IMR-90 (cell line): ENCODE data around the gene NUP210. TPM values are rescaled to one million over a fixed set of nuclear protein-coding genes. Genes with fewer than 3 reads are reported as not detected.

Experiments used
- ATAC-seq: fragments of 200-7000 bp; cut with Tn5 transposase; 2 replicates; pipeline ENCODE4 v1.9.1; 2020; ENCODE audit warnings: low read depth, mild to moderate bottlenecking, moderate library complexity
- BruUV-seq: library from RNA; stranded (reverse); fragments of 400-500 nt; replicated peaks from 2 replicates; lab custom pipeline; 2021; lab: Mats Ljungman, UMichigan
- CTCF ChIA-PET: fragments of 300-600 bp; formaldehyde crosslinking; extraction: SDS; loops from one replicate; lab custom pipeline; 2021; ENCODE audit warnings: antibody characterized with exemption; lab: Yijun Ruan, JAX
- POLR2A ChIA-PET: fragments of 300-600 bp; sonication (Branson Sonifier 250); formaldehyde crosslinking; loops from one replicate; lab custom pipeline; 2022; ENCODE audit warnings: antibody characterized with exemption; ENCODE audit not compliant: unreplicated experiment; lab: Charles Lee
- DNase-seq: peaks from one replicate; pipeline ENCODE4 v3.0.0; 2013
- H2AFZ ChIP-seq: replicated peaks from 2 replicates; pipeline ENCODE3; 2013; ENCODE audit warnings: low read length, mild to moderate bottlenecking; ENCODE audit not compliant: poor library complexity
- H2AK5ac ChIP-seq: 2 replicates; pipeline ENCODE4 v1.6.1; 2013; ENCODE audit warnings: low read depth, low read length, inconsistent platforms
- H2AK9ac ChIP-seq: replicated peaks from 2 replicates; pipeline ENCODE3; 2013; ENCODE audit warnings: mild to moderate bottlenecking, low read depth, low read length, moderate library complexity; ENCODE audit not compliant: poor library complexity
- H2BK120ac ChIP-seq: 2 replicates; pipeline ENCODE4 v1.6.1; 2013; ENCODE audit warnings: low read depth, low read length, inconsistent platforms
- H2BK15ac ChIP-seq: 3 replicates; pipeline ENCODE4 v1.6.1; 2013; ENCODE audit warnings: low read depth, low read length, inconsistent platforms
- H2BK20ac ChIP-seq: 2 replicates; pipeline ENCODE4 v1.6.1; 2013; ENCODE audit warnings: low read depth, mild to moderate bottlenecking, inconsistent platforms, low read length, moderate library complexity
- H2BK5ac ChIP-seq: 2 replicates; pipeline ENCODE4 v1.6.1; 2013; ENCODE audit warnings: mild to moderate bottlenecking, low read depth, low read length, inconsistent platforms; ENCODE audit not compliant: poor library complexity, severe bottlenecking
- H3K14ac ChIP-seq: replicated peaks from 2 replicates; pipeline ENCODE4 v1.6.1; 2013; ENCODE audit warnings: low read depth, low read length, inconsistent platforms
- H3K18ac ChIP-seq: 2 replicates; pipeline ENCODE4 v1.6.1; 2013; ENCODE audit warnings: low read depth, low read length, control low read depth
- H3K23ac ChIP-seq: 2 replicates; pipeline ENCODE4 v1.6.1; 2013; ENCODE audit warnings: low read depth, low read length, inconsistent platforms
- H3K27ac ChIP-seq: 2 replicates; pipeline ENCODE4 v1.5.1; 2013; ENCODE audit warnings: mild to moderate bottlenecking, control low read depth, low read length; ENCODE audit not compliant: insufficient read depth
- H3K27me3 ChIP-seq: 2 replicates; pipeline ENCODE4 v1.6.1; 2013; ENCODE audit warnings: low read length; ENCODE audit not compliant: control insufficient read depth, insufficient read depth
- H3K36me3 ChIP-seq: 2 replicates; pipeline ENCODE4 v1.6.1; 2013; ENCODE audit warnings: low read length, mixed read lengths; ENCODE audit not compliant: control insufficient read depth, insufficient read depth
- H3K4ac ChIP-seq: 2 replicates; pipeline ENCODE4 v1.6.1; 2013; ENCODE audit warnings: low read depth, low read length, inconsistent platforms
- H3K4me1 ChIP-seq: 2 replicates; pipeline ENCODE4 v1.6.1; 2013; ENCODE audit warnings: low read length, mixed read lengths; ENCODE audit not compliant: control insufficient read depth, insufficient read depth
- H3K4me2 ChIP-seq: 2 replicates; pipeline ENCODE4 v1.6.1; 2013; ENCODE audit warnings: low read depth, mild to moderate bottlenecking, control low read depth, low read length, moderate library complexity
- H3K4me3 ChIP-seq: 2 replicates; pipeline ENCODE4 v1.5.1; 2013; ENCODE audit warnings: low read depth, mild to moderate bottlenecking, control low read depth, low read length, moderate library complexity; ENCODE audit not compliant: insufficient read depth
- H3K56ac ChIP-seq: 2 replicates; pipeline ENCODE4 v1.6.1; 2013; ENCODE audit warnings: low read length, inconsistent platforms; ENCODE audit not compliant: insufficient read depth; ENCODE audit errors: extremely low read depth
- H3K79me1 ChIP-seq, 2 experiments: 2 replicates each; pipeline ENCODE4 v1.6.1; 2013; ENCODE audit warnings: low read length in 2 of 2, inconsistent platforms in 1 of 2, low read depth in 1 of 2
- H3K9ac ChIP-seq: 2 replicates; pipeline ENCODE4 v1.6.1; 2013; ENCODE audit warnings: low read depth, low read length, control low read depth
- H3K9me1 ChIP-seq: 2 replicates; pipeline ENCODE4 v1.6.1; 2013; ENCODE audit warnings: low read length, inconsistent platforms; ENCODE audit not compliant: insufficient read depth
- H3K9me3 ChIP-seq: 2 replicates; pipeline ENCODE4 v1.6.1; 2013; ENCODE audit warnings: low read length; ENCODE audit not compliant: control insufficient read depth, insufficient read depth
- H4K20me1 ChIP-seq: 2 replicates; pipeline ENCODE4 v1.6.1; 2013; ENCODE audit warnings: low read length, inconsistent platforms; ENCODE audit not compliant: insufficient read depth
- H4K5ac ChIP-seq: 2 replicates; pipeline ENCODE4 v1.6.1; 2013; ENCODE audit warnings: mild to moderate bottlenecking, low read depth, low read length, control low read depth
- H4K8ac ChIP-seq, 2 experiments: 2 replicates each; pipeline ENCODE4 v1.6.1; 2013; ENCODE audit warnings: low read depth in 2 of 2, low read length in 2 of 2, control low read depth in 1 of 2, inconsistent platforms in 1 of 2
- H4K91ac ChIP-seq: 2 replicates; pipeline ENCODE4 v1.6.1; 2013; ENCODE audit warnings: low read depth, low read length, inconsistent platforms; ENCODE audit not compliant: insufficient read depth
- BHLHE40 ChIP-seq: fragments of 150-350 bp; IDR thresholded peaks from 2 replicates; pipeline ENCODE4 v1.6.1; 2016; ENCODE audit warnings: mild to moderate bottlenecking, low read depth, low read length
- CHD1 ChIP-seq: IDR thresholded peaks from 2 replicates; pipeline ENCODE4 v1.6.1; 2012; ENCODE audit warnings: low read depth, low read length, improper control_type of control experiment
- CTCF ChIP-seq: conservative IDR thresholded peaks from 2 replicates; pipeline ENCODE4 v1.5.1; 2012; ENCODE audit warnings: mild to moderate bottlenecking, low read depth, low read length, improper control_type of control experiment
- MAFK ChIP-seq: IDR thresholded peaks from 2 replicates; pipeline ENCODE4 v1.6.1; 2012; ENCODE audit warnings: low read depth, low read length, improper control_type of control experiment
- MAZ ChIP-seq: IDR thresholded peaks from 2 replicates; pipeline ENCODE4 v1.6.1; 2012; ENCODE audit warnings: low read depth, mild to moderate bottlenecking, low read length, improper control_type of control experiment, moderate library complexity, borderline replicate concordance
- MXI1 ChIP-seq: IDR thresholded peaks from 2 replicates; pipeline ENCODE4 v1.6.1; 2012; ENCODE audit warnings: low read depth, mild to moderate bottlenecking, low read length, moderate library complexity, borderline replicate concordance
- POLR2A ChIP-seq: IDR thresholded peaks from 2 replicates; pipeline ENCODE4 v1.6.1; 2012; ENCODE audit warnings: mild to moderate bottlenecking, low read depth, low read length
- RAD21 ChIP-seq: IDR thresholded peaks from 2 replicates; pipeline ENCODE4 v1.6.1; 2012; ENCODE audit warnings: low read length, improper control_type of control experiment
- RFX5 ChIP-seq: IDR thresholded peaks from 2 replicates; pipeline ENCODE4 v1.8.0; 2012; ENCODE audit warnings: low read depth, mild to moderate bottlenecking, low read length, moderate library complexity
- SMC3 ChIP-seq: fragments of 150-350 bp; IDR thresholded peaks from 2 replicates; pipeline ENCODE4 v1.6.1; 2016; ENCODE audit warnings: low read depth, mild to moderate bottlenecking, antibody characterized with exemption, low read length, moderate library complexity
- USF2 ChIP-seq: fragments of 150-350 bp; IDR thresholded peaks from 2 replicates; pipeline ENCODE4 v1.6.1; 2017; ENCODE audit warnings: mild to moderate bottlenecking, antibody characterized with exemption, low read length, low read depth
- WGBS, 2 experiments: methylation state at CpG; one replicate each; pipeline versions ENCODE4 v1.1.5 to v1.1.7; 2013; ENCODE audit warnings: missing lambda C conversion rate in 2 of 2; ENCODE audit not compliant: insufficient read length in 1 of 2; ENCODE audit errors: extremely low coverage in 2 of 2; 5-methylcytosine and 5-hydroxymethylcytosine counted together
- dilution Hi-C: fragments of 300-500 bp; cut with HindIII; formaldehyde crosslinking; loops from one replicate; pipeline ENCODE4 v1.14.3; 2018; ENCODE audit warnings: low sequenced_read_pairs; ENCODE audit not compliant: unreplicated experiment
- in situ Hi-C: fragments of 300-500 bp; cut with MboI; formaldehyde crosslinking; loops from 3 replicates; pipeline ENCODE4 v1.14.3; 2019; ENCODE audit warnings: low sequenced_read_pairs, inconsistent platforms, mixed read lengths
- intact Hi-C: fragments of 100-400 bp; cut with micrococcal nuclease; formaldehyde crosslinking; loops from 2 replicates; pipeline ENCODE4 v1.10.0; 2022
- polyA plus RNA-seq, 3 experiments: library from polyadenylated mRNA; depleted of rRNA; stranded (reverse); fragments of >200 nt; gene quantifications; 2 replicates each; pipeline ENCODE4 v1.2.3, GENCODE V29; 2012; ENCODE audit warnings: low replicate concordance in 1 of 3
- total RNA-seq: library from RNA; depleted of rRNA; stranded (reverse); fragments of >200 nt; gene quantifications from 2 replicates; pipeline ENCODE4 v1.2.3, GENCODE V29; 2012

Gene NUP210
- total and polyA plus RNA-seq, 2 of the 4 experiments (the other 2 are of a cell fraction), result under 0.01 to 0.03 TPM

GRCh38 chr3:13385373-13385965 lies 34.7 kb downstream of the NUP210 start:
- no peak overlapping the region for H3K4me3 ChIP-seq
- peaks cover 6% of the 10 kb centered on the region; the same call in 1 of the 2 replicates for H3K27me3 ChIP-seq
- no TSS peak for BruUV-seq
- no peaks in the 10 kb centered on the region for H3K9me3 ChIP-seq
- no peak overlapping the region for H3K23ac ChIP-seq
- no peak overlapping the region for H3K27ac ChIP-seq
- H4K20me1 ChIP-seq, result no peaks in the 10 kb centered on the region
- in situ Hi-C loops (no loop called here), dilution Hi-C loops (no loop called here), intact Hi-C loops (no loop called here)
- TF ChIP-seq USF2, result no peak
- no peak for TF ChIP-seq SMC3
- no peak for TF ChIP-seq MAZ
- TF ChIP-seq POLR2A, result no peak
- no peak for TF ChIP-seq RAD21
- TF ChIP-seq RFX5, result no peak
- TF ChIP-seq BHLHE40, result no peak
- no peak for TF ChIP-seq CHD1
- no peak for TF ChIP-seq MXI1
- TF ChIP-seq CTCF, result no peak
- no peak for TF ChIP-seq MAFK
- no peak overlapping the region for H3K4ac ChIP-seq
- WGBS, 2 experiments, result 67% methylated on average over 1 of the region's 3 CpGs; no CpG with 5 or more reads in 1 of the 2 experiments
- no peaks in the 10 kb centered on the region for H3K9me1 ChIP-seq
- no peak overlapping the region; the same call in 1 of the 2 replicates for H4K91ac ChIP-seq
- ATAC-seq (no peak), DNase-seq (peak; percentile 37)
- H2BK20ac ChIP-seq, result no peak overlapping the region
- H3K79me1 ChIP-seq, result no peaks in the 10 kb centered on the region
- no peak overlapping the region for H2AK9ac ChIP-seq
- no peak overlapping the region for H4K8ac ChIP-seq
- no peak overlapping the region for H2AFZ ChIP-seq
- no peak overlapping the region for H2AK5ac ChIP-seq
- H3K56ac ChIP-seq, result no peak overlapping the region
- ChIA-PET CTCF (no interaction called here), POLR2A (no interaction called here)
- H3K18ac ChIP-seq, result no peak overlapping the region
- no peak overlapping the region for H3K9ac ChIP-seq
- H4K5ac ChIP-seq, result no peak overlapping the region
- no peak overlapping the region; the same call in 1 of the 2 replicates for H3K14ac ChIP-seq
- peaks cover 8% of the 10 kb centered on the region for H3K4me1 ChIP-seq
- no peaks in the 10 kb centered on the region for H3K36me3 ChIP-seq
- no peak overlapping the region; the same call in 2 of the 3 replicates for H2BK15ac ChIP-seq
- H2BK5ac ChIP-seq, result no peak overlapping the region
- H3K4me2 ChIP-seq, result no peak overlapping the region
- no peak overlapping the region for H2BK120ac ChIP-seq
